Measurements from ENCODE around the gene INTS6L.

DNA sequence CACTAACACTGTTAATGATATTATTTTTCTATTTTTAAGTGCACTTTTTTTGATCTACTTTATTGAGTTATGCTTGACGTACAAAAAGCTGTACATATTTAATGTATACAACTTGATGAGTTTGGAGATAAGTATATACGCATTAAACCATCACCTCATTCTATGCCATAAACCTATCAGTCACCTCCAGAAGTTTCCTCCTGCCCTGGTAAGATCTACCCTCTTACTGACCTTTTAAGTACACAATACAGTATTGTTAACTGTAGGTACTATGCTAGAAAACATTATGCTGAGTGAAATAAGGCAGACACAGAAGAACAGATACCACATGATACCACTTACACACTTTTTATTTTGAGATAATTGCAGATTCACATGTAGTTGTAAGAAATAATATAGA is 36.9 kb downstream of the INTS6L start:
- TF ChIP-seq, protein P1, sequence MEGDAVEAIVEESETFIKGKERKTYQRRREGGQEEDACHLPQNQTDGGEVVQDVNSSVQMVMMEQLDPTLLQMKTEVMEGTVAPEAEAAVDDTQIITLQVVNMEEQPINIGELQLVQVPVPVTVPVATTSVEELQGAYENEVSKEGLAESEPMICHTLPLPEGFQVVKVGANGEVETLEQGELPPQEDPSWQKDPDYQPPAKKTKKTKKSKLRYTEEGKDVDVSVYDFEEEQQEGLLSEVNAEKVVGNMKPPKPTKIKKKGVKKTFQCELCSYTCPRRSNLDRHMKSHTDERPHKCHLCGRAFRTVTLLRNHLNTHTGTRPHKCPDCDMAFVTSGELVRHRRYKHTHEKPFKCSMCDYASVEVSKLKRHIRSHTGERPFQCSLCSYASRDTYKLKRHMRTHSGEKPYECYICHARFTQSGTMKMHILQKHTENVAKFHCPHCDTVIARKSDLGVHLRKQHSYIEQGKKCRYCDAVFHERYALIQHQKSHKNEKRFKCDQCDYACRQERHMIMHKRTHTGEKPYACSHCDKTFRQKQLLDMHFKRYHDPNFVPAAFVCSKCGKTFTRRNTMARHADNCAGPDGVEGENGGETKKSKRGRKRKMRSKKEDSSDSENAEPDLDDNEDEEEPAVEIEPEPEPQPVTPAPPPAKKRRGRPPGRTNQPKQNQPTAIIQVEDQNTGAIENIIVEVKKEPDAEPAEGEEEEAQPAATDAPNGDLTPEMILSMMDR (conservative IDR thresholded peaks at IDR 0.05 in 1 of 2, IDR thresholded peaks at IDR 0.05 in 1 of 2; ENCODE audit: extremely low read depth in 1 of 2, insufficient read depth in 1 of 2, low read depth in 1 of 2, low read length in 2 of 2) = no peak
- no peak for TF ChIP-seq EZH2 (IDR thresholded peaks at IDR 0.05; ENCODE audit: borderline replicate concordance, low read length)
